ENCODE measurements around the gene PLCZ1.
"Not testable (repeated sequence)": the region's sequence is repeated elsewhere in the genome, so short reads cannot be mapped to it uniquely, and the experiment has no call there.

PLCZ1 gene, protein sequence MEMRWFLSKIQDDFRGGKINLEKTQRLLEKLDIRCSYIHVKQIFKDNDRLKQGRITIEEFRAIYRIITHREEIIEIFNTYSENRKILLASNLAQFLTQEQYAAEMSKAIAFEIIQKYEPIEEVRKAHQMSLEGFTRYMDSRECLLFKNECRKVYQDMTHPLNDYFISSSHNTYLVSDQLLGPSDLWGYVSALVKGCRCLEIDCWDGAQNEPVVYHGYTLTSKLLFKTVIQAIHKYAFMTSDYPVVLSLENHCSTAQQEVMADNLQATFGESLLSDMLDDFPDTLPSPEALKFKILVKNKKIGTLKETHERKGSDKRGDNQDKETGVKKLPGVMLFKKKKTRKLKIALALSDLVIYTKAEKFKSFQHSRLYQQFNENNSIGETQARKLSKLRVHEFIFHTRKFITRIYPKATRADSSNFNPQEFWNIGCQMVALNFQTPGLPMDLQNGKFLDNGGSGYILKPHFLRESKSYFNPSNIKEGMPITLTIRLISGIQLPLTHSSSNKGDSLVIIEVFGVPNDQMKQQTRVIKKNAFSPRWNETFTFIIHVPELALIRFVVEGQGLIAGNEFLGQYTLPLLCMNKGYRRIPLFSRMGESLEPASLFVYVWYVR

DNA sequence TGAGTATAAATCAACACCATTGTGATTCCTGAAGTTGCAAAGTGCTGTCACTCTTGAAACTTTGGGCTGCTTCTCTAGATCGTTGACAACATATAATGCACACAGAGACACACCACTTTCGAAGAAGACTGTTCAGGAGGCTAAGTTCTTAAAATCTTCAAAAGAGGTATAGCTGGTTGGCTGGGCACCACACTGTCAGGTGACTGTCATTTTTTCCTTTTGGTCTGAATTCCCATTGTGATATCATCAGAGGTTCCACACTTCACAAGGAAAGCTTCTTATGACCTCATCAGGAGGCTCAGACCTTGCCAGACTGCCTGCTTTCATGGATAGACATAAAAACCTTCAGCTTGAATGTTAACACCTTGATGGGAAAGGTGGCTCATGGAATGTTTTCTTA, at the start of gene PLCZ1, which contains the start of gene CAPZA3:
Gene PLCZ1 (minus strand): TSS at position 194 of the 400 bp plus-strand sequence. CDS start 641 bp downstream, outside the sequence.
Gene CAPZA3 (plus strand): TSS at position 301 of the 400 bp plus-strand sequence. CDS start 150 bp downstream, outside the sequence.
- DNase-seq, result no peak

DNA sequence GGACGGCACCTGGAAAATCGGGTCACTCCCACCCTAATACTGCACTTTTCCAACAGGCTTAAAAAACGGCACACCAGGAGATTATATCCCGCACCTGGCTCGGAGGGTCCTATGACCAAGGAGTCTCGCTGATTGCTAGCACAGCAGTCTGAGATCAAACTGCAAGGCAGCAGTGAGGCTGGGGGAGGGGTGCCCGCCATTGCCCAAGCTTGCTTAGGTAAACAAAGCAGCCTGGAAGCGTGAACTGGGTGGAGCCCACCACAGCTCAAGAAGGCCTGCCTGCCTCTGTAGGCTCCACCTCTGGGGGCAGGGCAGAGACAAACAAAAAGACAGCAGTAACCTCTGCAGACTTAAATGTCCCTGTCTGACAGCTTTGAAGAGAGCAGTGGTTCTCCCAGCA, 47.7 kb upstream of the PLCZ1 start:
- DNase-seq, result not testable (repeated sequence)

DNA sequence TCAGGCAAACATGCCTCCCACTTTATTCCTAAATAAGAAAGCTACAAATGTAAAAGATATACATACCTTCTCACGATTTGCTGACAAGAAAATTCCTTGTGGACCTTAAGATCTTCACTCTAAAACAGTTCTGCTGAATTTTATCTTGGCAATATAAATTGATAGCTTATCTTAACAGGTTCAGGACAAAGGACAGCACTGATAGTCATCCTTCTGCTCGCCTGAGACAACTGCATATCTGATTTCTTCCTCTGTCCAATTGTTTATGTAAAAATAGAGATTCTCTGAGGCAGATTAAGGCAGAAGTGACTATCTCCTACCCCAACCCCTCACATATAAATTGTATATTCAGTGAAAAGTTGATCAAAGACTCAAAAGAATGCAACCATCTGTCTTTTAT, 45.0 kb upstream of the PLCZ1 start:
- no peak for DNase-seq

DNA sequence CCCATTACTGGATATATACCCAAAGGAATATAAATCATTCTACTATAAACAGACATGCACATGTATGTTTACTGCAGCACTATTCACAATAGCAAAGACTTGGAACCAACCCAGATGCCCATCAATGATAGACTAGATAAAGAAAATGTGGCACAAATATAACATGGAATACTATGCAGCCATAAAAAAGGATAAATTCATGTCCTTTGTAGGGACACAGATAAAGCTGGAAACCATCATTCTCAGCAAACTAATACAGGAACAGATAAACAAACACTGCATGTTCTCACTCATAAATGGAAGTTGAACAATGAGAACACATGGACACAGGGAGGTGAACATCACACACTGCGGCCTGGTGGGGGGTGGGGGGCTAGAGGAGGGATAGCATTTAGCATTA, 28.7 kb upstream of the PLCZ1 start:
- DNase-seq, result not testable (repeated sequence)

DNA sequence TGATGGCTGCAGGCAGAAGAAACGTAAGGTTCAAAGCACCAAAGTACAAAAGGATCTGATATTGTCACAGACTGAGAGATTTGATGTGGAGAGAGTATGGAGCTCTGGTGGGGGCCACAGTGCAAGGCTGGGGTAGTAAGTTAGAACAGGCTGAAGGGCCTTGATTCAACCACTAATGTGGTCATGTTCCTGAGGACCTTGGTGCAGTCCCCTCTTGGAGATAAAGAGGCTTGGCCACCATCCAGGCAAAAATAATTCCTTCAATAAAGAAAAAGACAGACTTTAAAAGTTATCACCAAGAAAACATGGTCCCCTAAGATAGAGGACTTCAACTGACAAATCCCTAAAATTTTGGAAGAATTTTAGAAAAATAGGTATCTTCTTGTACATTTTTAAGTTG, 17.5 kb upstream of the PLCZ1 start:
- no peak for DNase-seq

DNA sequence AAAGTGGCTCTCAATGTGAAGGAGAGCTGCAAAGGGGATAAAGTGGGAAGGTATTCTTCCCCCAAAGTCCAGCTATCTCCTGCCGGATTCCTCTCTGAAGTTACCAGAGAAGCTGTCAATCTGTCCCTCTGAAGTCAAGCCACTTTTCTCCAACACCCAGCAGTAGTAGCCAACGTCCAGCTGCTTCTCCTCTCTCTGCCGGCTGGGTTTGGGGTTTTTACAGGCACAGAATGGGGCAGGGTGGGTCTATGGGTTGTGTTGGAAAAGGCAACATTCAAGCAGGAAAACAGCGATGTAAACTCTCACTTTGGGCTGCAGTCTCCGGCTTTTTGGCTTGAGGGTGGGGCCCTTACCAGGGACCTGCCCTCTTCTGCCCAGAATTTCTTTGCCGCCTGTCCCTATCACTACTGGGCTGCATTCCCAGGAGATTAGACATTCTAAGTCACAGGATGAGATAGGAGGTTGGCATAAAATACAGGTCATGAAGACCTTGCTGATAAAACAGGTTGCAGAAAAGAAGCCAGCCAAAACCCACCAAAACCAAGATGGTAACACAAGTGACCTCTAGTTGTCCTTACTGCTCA, 16.4 kb upstream of the PLCZ1 start:
- DNase-seq, result no peak

DNA sequence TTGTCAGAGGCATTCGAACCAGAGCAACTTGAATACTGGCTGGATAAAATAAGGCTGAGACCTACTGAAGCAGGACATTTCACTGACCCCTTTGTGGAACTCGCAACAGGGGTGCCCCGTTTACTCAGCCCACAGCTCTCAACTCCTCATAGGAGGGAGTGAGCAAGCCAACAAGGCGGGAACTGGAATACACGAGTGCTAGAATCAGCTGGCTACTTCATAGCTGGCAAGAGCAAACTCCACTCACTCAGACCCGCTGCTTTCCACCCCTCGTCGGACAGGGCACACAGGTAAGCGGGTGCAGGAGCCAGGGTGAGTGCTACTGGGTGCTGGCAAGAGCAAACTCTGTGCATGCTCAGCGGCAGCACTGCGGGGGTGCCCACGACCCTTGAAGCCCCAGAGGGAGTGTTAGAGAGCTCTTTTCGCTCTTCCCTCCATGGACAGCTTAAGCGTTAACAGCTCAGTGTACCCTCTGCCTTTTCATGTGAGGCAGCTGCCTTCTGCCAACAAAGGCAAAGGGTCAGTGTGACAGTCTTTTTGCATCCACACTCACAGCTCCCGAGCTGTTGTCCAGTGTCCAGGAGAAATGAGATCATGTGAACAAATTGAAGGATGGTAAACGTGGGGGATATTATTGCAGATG, 15.8 kb upstream of the PLCZ1 start:
- no peak for DNase-seq

DNA sequence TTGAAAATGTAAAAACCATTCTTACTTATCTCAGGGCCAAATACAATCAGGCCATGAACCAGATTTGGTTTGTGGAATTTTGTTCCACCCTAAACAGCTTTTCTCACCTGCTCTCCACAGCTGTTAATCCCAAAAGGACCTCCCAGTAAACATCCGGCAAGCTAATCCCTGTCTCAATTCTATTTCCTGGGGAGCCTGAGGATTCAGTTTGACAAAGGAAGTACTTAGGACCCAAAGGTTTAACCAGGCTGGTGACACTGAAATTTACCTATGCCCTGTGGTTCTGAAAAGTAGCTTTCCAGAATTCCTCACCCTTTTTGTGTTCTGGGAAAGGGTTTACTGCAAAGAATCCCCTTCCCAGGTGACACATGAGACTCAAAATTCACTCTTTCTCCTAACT, 15.1 kb upstream of the PLCZ1 start:
- DNase-seq, result no peak

DNA sequence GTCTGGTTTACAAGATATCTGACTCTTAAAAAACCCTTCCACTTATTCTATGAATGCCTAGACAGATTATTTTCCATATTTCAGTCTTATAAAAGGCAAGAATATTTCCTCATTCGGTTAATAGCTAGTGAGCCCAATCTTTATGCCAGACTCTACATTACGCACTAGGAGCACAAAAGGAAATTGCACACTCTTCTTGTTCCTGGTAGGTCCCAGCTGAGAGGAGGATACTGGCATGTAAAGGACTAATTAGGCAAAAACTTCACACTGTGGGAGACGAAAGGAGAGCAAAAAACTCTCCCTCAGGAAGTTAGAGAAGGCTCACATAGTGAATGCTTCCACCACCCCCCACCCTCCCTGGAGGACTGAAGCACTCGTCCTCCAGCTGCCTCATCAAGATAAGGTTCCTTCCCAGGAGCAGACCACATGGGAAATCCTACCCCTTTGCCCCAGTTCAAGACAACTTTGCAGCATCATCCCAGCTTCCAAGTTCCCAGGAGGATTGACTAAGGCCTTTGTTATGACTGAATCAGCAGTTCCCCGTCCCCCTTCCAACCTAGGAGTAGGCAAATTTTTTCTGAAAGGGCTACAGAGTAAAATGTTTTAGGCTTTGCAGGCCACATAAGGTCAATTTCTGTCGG, 14.6 kb upstream of the PLCZ1 start:
- DNase-seq, result no peak

DNA sequence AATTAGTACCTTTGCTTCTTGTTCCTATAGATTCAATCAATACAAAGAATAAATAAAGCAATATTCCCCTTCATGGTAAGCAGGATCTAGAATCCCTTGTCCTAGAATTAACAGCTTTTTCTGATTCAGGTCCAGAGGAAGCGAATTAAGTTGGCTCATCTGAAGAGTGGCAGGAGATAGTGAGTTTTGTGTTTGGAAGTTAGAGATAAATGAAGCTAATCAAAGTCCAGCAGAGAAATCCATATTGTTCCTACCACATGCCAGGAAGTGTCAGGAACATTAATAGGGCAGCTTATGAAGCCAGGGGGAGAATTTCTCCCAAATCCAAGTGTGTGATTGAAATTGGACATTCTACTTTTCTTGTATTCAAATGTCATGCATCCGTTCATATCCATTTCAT, 14.1 kb upstream of the PLCZ1 start:
- no peak for DNase-seq

DNA sequence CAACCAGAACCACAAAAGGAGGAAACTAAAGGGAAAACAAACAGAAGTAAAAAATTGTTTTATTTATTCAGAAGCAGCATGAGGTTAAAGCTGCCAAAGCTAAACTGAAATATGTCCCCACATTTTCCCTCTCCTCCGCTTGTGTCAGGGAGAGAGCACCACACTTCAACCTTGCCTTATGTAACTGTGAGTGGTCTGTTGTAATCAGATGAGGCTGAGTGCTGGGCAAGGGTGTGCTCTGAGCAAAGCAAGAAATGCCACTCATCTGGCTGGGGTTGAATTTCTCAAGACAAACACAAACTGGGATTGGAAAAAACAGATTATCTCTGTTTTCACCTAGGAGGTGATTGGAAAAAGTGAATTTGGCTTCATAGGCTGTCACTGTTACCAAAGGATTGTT, 12.3 kb upstream of the PLCZ1 start:
- no peak for DNase-seq

DNA sequence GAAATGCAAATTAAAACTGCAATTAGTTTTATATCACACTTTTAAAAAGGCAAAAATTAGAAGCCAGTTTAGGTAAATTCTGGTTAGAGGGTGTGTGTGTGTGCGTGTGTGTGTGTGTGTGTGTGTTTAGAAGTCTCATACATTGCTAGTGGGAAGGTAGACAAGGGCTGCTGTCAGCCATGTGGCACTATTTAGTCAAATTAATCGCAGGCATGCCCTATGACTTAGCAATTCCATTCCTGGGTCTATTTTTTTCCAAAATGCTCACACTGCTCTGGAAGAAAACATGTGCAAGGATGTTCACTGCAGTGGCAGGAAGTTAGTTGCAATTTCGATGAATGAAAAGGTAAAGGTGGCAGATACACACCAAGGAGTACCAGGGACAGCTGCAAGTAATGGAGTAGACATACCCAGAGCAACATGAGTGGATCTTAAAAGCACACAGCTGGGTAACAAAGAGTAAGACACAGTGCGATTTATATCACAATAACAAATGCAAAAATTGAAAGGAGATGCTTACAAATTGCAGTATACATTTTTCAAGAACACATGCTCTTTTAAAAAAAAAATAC, 11.7 kb upstream of the PLCZ1 start:
- DNase-seq, result no peak

DNA sequence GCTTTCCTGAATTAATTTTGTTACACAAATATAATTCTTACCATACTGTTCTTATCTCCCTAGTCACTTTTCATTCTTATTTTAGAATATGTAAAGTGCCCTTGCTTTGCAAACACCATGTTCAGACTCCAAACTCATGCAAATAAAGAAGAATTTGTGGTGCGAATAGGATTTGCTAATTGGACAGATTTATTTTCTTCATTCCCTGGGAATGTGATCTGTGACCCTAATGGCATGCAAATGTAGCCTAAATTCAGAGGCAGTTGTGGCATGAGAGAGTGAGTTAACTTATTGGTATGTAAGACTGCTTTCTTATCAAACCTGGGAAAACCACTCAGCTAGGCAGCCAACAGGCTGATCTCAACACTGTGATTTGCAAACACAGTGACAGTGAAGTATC, 10.1 kb upstream of the PLCZ1 start:
- no peak for DNase-seq

DNA sequence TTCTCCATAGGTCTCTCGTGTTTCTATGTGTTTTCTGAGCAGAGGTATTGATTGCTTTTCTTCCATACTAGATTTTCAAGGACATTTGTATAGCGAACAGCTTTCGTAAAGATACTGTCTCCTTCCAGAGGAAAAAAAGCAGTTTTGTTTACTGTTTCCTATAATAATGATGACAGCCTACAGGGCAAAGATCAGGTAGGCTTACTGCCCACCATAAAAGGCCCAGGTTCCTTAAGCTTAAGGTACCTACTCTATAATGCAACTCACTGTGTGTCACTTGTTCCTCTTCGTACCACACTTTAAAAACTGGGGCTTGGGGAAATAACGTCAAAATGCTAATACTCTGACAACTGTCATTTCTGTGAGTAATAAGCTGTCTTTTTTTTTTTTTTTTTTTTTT, 6.7 kb downstream of the PLCZ1 start:
- no peak for DNase-seq

DNA sequence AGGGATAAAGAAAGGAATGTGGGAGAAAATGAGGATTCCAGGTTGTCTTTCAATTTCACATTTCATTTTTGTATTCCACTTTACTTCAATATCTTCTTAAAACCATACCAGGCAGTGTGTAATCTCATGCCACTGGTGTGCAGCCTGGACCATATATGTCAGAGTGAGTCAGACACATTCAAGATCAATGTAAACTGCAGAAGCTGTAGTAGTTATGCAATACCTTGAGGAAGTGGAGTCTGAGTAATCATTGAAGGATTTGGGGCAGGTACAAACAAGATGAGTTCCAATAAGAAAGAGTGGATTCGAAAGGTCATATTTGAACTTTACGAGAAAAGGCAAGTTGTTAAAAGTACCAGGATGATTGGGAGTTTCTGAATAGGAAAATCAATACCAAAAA, 14.1 kb downstream of the PLCZ1 start:
- DNase-seq, result no peak

DNA sequence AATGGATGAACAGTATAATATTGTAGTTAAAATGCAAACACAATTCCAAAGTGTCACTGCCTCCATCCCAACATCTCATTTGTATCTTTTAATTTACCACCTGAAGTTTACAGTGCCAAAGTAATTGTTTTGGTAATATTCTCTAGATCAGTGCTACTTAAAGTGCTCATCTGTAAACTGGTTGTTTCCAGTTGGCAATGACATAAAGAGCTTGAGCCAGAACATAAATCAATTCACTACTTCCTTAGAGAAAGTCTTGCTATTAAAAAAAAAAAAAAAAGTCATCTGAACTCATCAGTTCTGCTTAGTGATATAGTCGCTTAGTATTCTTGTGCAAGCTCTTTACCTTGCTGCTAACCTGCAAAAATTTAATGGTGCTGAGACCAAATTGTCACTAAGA, 16.4 kb downstream of the PLCZ1 start:
- no peak for DNase-seq

DNA sequence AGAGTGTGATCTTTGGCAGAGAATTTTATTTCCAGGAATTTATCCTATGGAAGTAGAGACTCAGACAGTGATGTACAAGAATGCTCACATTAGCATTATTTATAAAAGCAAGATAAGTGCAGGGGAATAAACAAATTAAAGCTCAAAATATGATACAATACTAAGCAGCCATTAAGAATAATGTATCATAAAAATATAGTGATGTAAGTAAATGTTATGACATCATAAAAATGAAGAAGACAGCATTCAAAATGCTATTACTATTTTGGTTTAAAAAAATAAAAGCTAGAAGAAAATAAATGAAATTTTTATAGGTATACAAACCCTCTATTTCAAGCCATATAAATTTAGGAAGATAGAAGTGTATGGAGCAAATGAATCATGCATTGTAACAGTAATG, 17.1 kb downstream of the PLCZ1 start:
- no peak for DNase-seq

DNA sequence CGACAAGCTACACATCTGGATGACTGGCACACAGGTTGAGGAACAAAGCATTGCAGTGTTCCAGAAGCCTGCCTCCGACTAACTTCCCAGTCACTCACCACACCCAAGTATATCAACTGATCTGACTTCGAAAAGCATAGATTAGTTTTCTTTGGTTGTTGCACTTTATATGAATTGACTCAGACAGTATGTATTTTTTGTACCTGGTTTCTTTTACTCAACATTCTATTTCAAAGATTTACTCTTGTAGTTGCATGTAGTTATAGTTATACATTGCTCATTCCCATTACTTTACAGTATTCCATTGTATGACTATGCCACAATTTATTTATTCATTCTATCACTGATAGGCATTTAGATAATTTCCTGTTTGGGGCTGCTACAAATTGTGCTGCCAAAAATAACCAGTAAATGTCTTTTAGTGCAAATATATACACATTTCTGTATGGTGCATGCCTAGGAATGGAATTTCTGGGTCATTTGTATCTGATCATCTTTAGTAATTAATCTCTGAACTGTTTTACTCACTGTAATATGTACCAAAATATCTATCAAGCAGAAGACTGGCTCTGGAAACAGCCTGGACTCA, 17.8 kb downstream of the PLCZ1 start:
- no peak for DNase-seq

DNA sequence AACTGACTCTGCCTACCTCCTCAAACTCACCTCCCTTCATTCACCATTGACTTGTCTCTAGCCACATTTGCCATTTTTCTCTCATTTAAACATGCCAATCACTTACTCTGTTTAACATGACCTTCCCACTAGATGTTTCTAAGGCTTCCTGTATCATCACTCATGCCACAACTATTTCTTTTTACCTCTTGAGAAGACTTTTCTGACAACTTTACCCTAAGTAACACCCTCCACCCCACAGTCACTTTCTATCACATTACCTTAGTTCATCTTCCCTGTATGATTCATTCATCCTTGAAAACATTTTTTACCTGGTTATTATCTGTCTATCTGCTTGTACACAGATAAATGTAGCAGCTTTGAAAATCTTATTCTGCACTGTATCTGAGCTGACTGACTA, 19.4 kb downstream of the PLCZ1 start:
- no peak for DNase-seq

DNA sequence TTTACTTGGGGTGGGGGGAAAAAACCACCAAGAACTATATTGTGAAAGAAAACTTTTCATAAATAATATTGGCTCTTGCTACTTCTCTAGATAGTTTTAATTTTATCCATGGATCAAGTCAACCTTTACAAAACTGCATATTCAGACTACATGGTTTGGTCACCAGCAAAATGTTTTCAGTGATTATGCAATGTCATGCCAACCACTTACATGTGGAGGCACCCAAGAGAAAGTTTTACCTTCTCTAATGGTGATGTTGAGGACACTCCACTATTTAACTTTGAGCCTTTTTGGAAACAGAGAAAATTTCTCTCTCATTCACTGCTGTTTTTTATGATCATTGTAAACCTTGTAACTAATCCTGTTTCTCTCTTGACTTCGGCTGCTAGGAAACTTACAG, 21.6 kb downstream of the PLCZ1 start:
- no peak for DNase-seq

DNA sequence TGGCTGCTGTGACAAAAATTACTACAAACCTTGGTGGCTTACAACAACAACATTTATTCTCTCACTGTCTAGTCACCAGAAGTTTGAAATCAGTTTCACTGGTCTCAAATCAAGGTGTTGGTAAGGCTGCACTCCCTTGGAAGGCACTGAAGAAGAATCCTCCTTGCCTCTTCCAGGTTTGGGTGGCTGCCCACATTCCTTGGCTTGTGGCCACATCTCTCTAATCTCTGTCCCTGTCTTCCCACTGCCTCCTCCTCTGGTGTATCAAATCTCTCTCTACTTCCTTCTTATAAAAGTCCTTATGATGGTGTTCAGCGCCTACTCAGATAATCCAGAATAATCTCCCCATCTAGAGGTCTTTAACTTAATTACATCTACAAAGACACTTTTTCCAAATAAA, 31.0 kb downstream of the PLCZ1 start:
- no peak for DNase-seq

DNA sequence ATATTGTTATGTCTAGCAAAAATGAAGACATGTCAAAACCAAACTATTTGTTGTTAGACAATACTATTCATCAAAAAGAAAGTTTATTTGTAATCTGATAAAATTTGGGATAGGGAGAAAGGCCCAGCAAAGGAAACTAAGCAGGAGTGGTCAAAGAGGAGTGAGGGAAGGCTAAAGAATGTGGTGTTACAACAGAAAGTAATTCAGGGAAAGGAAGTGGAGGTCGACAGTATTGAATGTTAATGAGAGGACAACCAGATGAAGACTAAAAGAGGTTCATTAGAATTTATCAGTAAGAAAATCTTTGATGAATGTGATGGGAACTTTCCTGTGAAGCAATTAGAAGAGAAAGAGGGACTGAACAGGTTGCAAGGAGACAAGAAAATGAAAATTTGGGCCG, 33.9 kb downstream of the PLCZ1 start:
- DNase-seq, result no peak

DNA sequence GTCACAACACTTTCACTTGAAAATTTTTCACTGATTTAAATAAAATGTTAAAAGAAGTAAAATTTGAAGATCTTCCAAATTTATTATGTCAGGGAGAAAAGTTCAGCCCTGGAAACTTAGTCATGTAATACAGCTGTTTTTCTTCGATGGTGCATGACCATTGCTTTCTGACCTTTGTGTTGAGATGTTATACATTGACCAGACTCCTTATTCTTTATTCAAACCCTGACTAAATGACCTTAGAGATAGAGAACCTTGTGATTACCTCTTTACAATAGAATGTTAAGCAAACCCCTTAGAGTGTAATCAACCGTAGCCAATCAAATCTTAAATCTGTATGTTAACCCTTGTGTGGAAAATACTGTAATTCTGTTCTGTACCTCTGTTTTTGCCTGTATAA, 34.5 kb downstream of the PLCZ1 start:
- no peak for DNase-seq
